AG04449 (cell line): ENCODE measurements around the gene ALPI.

Experiments used
- CTCF ChIA-PET: fragments of 350-600 bp; formaldehyde crosslinking; extraction: SDS; loops from one replicate; lab custom pipeline; 2021; ENCODE audit warnings: antibody characterized with exemption; lab: Yijun Ruan, JAX
- POLR2A ChIA-PET: fragments of 400-600, 350-600 bp; formaldehyde crosslinking; extraction: SDS; loops from one replicate; lab custom pipeline; 2020; ENCODE audit warnings: antibody characterized with exemption, inconsistent platforms; lab: Yijun Ruan, JAX
- DNase-seq: peaks from one replicate; pipeline ENCODE4 v3.0.0-alpha.2; 2010; ENCODE audit warnings: low read depth, low spot score
- H3K4me3 ChIP-seq: 2 replicates; pipeline ENCODE4 v1.5.1; 2011; ENCODE audit warnings: low read depth, mild to moderate bottlenecking, control low read depth, low read length
- TF ChIP-seq, protein P1 (sequence below): IDR thresholded peaks from one replicate; pipeline ENCODE4 v1.5.1; 2011; ENCODE audit warnings: mild to moderate bottlenecking, moderate library complexity, low read length, control low read depth, inconsistent platforms; ENCODE audit not compliant: insufficient read depth; ENCODE audit errors: missing control alignments

ALPI gene

GRCh38 chr2:232458661-232459418 is 2.9 kb downstream of the ALPI start:
- DNase-seq, result no peak
- H3K4me3 ChIP-seq, result no peak overlapping the region
- CTCF ChIA-PET, result interaction anchor here (0.8 to 1.6 kb wide), 3 partner anchors 12 to 17 kb away, joined by 3 to 6 read pairs (median 3); no protein-coding TSS in a partner anchor
- TF ChIP-seq, protein P1, sequence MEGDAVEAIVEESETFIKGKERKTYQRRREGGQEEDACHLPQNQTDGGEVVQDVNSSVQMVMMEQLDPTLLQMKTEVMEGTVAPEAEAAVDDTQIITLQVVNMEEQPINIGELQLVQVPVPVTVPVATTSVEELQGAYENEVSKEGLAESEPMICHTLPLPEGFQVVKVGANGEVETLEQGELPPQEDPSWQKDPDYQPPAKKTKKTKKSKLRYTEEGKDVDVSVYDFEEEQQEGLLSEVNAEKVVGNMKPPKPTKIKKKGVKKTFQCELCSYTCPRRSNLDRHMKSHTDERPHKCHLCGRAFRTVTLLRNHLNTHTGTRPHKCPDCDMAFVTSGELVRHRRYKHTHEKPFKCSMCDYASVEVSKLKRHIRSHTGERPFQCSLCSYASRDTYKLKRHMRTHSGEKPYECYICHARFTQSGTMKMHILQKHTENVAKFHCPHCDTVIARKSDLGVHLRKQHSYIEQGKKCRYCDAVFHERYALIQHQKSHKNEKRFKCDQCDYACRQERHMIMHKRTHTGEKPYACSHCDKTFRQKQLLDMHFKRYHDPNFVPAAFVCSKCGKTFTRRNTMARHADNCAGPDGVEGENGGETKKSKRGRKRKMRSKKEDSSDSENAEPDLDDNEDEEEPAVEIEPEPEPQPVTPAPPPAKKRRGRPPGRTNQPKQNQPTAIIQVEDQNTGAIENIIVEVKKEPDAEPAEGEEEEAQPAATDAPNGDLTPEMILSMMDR, result no peak
- POLR2A ChIA-PET, result no interaction called here

DNA sequence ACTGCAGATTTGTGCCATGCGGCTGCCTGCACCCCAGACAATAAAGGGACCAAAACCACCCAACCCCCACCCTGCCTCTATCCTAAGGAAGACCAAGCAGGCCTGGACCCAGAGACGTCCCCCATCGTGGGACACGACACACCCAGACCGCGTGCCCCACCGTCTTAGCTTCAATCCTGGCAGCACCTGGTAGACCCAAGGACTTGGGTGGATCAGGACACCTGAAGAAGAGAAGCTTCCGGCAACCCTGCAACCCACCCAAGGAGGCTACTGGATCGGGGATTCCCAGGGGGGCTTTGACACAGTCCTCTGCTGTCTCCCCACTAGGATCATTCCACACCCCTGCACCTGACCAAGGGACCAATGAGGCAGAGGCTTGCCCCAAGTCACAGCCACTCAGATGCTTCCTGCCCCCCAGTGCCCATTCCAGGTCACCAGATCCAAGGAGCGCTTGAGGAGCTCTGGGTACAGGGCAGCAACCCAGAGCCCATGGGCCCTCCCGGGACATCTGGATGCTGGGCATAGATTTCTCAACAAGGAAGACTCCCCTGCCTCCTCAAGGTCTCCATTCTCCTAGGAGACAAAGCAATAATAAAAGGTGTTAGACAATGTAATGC is 3.6 kb downstream of the ALPI start:
- TF ChIP-seq, protein P1, result no peak
- H3K4me3 ChIP-seq, result no peak overlapping the region
- DNase-seq, result no peak
- CTCF ChIA-PET, result interaction anchor here (0.8 kb wide), 1 partner anchor 18 kb away, joined by 3 read pairs; no protein-coding TSS in a partner anchor
- POLR2A ChIA-PET, result no interaction called here

DNA sequence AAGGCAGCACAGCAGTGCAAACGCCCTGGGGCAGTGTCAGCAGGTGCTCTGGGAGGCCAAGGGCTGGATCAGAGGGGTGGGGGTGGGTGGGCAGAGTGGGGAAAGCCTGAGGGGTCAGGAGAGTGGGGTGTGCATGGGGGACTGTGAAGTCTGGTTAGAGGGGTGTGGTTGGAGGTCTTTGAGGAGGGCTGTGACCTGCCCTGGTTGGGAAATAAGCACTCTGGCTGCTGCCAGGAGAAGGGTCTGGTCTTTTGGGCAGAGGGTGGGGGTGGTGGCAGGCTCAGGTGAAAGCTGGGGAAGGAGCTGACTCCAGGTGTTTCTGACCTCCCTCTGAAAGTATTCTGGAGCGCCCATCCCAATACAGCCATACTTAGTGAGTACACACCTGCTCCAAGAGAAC is 4.2 kb downstream of the ALPI start:
- DNase-seq, result no peak
- H3K4me3 ChIP-seq, result no peak overlapping the region
- POLR2A ChIA-PET, result no interaction called here
- CTCF ChIA-PET, result no interaction called here
- TF ChIP-seq, protein P1, result no peak

GRCh38 chr2:232463701-232464543 is 8.0 kb downstream of the ALPI start:
- POLR2A ChIA-PET, result no interaction called here
- no peak for DNase-seq
- TF ChIP-seq, protein P1, result no peak
- H3K4me3 ChIP-seq, result no peak overlapping the region
- CTCF ChIA-PET, result interaction anchor here (1.2 to 3.0 kb wide), 4 partner anchors 17 to 57 kb away, joined by 5 to 13 read pairs (median 6); partner anchors contain the start of gene PRSS56

DNA sequence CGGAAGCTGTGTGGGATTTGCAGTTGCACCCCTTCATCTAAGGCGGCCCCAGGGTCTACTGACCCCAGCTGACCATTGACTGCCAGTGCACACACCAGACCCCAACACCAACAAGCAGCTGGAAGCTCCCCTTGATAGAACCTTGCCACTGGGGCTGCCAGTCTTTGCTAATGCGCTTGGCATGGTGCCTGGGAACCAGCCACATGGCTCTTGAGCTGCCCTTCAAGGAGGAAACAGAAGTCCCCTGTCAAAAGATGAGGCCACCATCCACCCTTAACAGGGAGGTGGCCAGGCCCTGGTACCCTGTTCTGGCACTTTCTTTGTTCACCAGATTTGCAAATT is 8.6 kb downstream of the ALPI start:
- TF ChIP-seq, protein P1, result no peak
- DNase-seq, result no peak
- ChIA-PET CTCF (interaction anchor here (1.5 to 3.0 kb wide), 2 partner anchors 17 to 25 kb away, joined by 6 to 13 read pairs; no protein-coding TSS in a partner anchor), POLR2A (no interaction called here)
- H3K4me3 ChIP-seq, result no peak overlapping the region
